Choroid plexus epithelial cell (primary cell): ENCODE results near the gene WAPL.

Experiments
- DNase-seq: peaks from one replicate; pipeline ENCODE4 v3.0.0-alpha.2; 2010; ENCODE audit warnings: low read depth
- H3K4me3 ChIP-seq: 2 replicates; pipeline ENCODE4 v1.5.1; 2011; ENCODE audit warnings: low read depth, mild to moderate bottlenecking, control low read depth, low read length, moderate library complexity
- TF ChIP-seq, protein P1 (sequence below): conservative IDR thresholded peaks from 2 replicates; pipeline ENCODE4 v1.5.1; 2011; ENCODE audit warnings: low read depth, mild to moderate bottlenecking, control low read depth, inconsistent platforms, low read length, moderate library complexity

Gene WAPL

DNA sequence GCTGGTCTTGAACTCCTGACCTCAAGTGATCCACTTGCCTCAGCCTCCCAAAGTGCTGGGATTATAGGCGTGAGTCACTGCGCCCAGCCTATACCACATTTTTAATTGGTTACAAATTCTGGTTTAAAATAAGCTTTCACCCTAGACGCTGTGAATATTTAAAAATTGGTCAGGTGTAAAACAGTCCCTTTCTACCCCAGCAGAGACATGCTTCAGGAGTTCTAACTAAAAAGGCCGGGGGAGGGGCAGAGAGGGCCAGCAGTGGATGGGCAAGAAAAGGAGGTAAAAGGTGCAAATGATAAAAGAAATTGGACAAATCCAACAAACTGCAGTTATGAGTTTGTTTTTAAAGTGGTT is 70.0 kb downstream of the WAPL start:
- DNase-seq: no peak
- TF ChIP-seq, protein P1, sequence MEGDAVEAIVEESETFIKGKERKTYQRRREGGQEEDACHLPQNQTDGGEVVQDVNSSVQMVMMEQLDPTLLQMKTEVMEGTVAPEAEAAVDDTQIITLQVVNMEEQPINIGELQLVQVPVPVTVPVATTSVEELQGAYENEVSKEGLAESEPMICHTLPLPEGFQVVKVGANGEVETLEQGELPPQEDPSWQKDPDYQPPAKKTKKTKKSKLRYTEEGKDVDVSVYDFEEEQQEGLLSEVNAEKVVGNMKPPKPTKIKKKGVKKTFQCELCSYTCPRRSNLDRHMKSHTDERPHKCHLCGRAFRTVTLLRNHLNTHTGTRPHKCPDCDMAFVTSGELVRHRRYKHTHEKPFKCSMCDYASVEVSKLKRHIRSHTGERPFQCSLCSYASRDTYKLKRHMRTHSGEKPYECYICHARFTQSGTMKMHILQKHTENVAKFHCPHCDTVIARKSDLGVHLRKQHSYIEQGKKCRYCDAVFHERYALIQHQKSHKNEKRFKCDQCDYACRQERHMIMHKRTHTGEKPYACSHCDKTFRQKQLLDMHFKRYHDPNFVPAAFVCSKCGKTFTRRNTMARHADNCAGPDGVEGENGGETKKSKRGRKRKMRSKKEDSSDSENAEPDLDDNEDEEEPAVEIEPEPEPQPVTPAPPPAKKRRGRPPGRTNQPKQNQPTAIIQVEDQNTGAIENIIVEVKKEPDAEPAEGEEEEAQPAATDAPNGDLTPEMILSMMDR: no peak

GRCh38 chr10:86450806-86451603 is 70.6 kb downstream of the WAPL start:
- no peak for DNase-seq
- TF ChIP-seq, protein P1: no peak
- no peak overlapping the region for H3K4me3 ChIP-seq

More for the DNA sequence above, 70.0 kb downstream of the WAPL start:
- no peak overlapping the region for H3K4me3 ChIP-seq

DNA sequence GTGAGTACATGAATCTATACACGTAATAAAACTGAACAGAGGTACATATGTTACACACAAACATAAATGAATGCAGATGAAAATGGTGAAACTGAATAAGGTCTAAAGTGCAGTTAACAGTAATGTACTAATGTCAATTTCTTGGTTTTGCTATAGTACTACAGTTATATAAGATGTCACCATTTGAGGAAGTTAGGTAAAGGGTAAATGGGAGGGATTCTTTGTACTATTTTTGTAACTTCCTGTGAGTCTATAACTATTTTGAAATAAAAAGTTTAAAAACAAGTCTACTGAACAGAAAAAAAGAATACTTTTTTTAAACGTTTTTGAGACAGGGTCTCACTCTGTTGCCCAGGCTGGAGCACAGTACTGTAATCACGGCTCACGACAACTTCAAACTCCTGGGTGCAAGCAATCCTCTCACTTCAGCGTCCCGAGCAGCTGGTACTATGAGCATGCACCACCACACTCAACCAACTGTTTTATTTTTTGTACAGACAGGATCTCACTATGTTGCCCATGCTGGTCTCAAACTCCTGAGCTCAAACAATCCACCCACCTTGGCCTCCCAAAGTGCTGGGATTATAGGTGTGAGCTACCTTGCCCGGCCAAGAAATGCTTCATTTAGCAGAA is 71.5 kb downstream of the WAPL start:
- no peak for DNase-seq
- TF ChIP-seq, protein P1: no peak
- H3K4me3 ChIP-seq: no peak overlapping the region

- TF ChIP-seq, protein P1: no peak
- no peak for DNase-seq
- no peak overlapping the region for H3K4me3 ChIP-seq
Measured at GRCh38 chr10:86447432-86447831, 74.2 kb downstream of the WAPL start.

GRCh38 chr10:86446987-86447386 is 74.6 kb downstream of the WAPL start:
- no peak overlapping the region for H3K4me3 ChIP-seq
- peak; percentile 52 for DNase-seq
- TF ChIP-seq, protein P1: no peak

DNA sequence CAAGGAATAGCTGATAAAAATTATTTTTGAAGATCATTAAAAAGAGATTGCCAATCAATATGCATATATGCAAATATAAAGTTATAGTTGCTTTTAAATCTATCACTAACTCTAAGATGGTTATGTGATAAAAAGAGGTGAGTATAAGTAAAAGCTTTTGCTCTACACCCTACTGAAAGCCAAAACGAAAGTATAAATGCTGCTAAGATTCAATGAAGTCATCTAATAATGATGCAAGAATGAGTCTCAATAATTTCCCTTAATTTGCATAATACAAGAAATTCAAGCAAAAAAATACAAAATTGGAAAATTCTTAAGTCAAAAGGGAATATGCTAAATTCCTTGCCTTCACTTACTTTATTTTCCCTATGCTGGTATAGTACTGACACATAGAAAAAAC is 75.2 kb downstream of the WAPL start:
- DNase-seq: peak; percentile 25
- TF ChIP-seq, protein P1: no peak
- H3K4me3 ChIP-seq: no peak overlapping the region
